Glomerular visceral epithelial cell (primary cell): Measurements from ENCODE around the gene SETD6.

Source experiments
- DNase-seq: peaks from one replicate; pipeline ENCODE4 v3.0.0-alpha.2; 2016; ENCODE audit errors: extremely low spot score

SETD6 gene

DNA sequence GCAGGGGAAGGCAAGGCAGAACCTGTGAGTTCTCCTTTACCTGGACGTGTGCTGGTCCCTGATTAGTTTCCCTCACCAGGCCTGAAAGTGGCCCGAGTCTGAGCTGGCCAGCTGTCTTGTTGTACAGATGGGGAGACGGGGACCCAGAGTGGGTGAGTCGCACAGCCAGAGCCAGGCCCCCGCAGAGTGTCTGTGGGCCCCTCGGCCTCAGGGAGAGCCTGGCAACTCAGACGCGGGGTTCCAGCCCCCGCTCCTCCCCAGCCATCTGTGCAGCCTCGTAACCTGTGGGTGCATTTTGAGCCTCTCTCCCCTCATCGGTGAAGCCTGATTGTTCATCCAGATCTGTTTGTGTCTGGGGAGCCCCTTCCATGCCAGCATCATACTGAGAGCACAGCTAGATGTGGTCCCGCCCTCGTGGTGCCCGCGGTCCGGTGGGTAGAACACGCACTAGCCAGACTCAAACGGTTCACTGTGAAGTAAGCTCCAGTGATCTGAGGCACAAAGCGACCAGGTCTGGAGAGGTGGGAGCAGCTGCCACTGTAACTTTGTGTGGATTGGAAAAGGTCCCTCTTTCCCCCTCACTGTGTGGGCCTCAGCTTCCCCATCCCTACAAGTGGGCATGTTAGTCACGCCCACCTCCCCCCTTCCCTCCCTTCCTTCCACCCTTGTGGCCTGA lies 21.4 kb upstream of the SETD6 start:
- DNase-seq: no peak

DNA sequence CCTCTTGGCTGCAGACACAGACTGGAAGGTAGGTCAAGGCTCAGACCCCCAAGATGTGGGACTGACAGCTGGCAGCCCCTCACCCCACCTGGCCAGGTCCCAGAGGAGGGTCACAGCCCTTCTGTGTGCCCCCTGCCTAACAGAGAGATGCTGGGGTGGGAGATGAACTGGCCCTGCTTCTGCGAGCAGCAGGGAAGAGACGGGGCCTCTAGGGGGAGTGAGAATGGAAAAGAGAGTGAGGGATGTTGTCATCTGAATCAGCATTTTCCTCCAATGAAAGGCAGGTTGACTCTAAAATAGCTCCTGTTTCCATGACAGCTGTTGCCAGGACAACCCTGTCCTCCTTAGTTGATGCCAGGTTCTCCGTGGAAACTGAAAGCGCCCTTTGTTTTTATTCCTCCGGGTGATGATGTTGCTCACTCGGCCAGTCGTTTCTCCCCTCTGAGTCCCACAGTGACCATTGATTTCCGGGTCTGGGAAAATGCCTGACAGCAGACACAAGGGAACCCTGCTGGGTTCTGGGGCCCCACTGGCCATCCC lies 20.3 kb upstream of the SETD6 start:
- DNase-seq: peak; percentile 91

DNA sequence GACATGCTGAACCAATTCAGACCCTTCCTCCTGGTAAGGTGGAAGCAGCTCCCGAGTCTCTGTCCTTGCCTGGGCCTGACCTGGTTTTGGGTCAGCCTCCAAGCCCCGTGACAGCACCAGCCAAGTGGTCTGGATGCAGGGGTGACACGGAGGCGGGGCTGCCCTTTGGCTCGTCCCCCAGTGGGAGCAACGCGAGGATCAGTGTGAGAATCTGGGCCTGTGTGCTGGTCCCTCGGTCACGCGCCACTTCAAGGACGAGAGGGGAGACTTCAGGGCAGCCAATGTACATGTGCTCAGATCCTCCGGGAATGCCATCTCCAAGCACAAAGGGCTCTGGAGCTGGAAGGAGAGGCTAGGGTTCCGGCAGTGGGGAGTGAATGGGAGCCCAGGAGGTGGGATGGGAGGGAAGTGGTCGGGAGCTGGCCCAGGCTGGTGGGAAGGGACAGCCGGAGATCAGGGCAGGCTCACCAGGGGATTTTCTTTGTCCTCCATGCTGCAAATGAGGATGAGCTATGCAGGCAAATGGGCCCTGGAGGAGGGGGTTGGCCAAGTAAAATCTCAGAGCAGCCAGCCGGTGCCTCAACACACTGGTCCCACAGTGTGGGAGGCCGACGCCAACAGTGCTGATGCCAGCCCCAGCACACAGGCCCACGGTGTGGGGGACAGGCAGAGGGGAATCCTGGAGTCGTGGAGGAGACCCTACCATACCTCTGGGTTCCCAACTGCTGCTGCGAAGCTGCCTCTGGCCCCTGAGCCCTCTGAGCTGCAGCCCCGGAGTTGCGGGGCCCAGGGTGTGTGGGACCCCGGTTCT lies 19.6 kb upstream of the SETD6 start:
- DNase-seq: no peak

DNA sequence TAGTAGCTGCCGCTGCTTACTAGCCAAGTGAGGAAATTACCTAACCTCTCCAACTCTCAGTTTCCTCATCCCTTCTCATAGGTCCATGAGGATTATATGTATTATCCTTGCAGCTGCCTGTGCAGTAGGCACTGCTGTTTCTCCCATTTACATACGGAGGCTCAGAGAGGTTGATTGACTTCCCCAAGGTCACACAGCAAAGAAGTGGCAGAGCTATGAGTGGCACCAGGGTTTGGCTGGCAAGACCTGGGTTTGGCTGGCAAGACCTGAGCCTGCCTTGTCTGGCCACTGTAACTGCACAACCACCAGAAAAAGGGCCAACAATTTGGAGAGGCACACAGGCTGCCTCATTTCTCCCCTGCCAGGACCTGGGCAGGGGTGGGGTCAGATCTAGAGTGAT lies 17.8 kb upstream of the SETD6 start:
- DNase-seq: no peak

DNA sequence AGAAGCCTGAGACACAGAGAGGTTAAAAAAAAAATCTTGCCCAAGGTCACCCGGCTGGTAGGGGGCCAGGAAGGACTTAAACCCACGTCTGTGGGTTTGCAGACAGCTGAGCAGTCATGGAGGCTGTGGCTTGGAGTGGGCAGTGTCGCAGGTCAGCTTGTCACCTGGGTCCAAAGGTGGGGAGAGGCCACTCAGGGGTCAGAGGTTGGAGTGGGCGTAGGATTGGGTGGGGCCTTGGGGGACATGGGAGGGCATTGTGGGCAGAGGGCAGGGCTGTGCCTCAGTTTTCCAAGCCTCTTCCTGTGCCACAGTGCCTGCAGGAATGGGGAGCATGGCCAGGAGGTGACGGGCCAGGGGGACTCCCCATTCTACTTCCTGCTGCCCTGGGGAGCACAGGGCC lies 17.4 kb upstream of the SETD6 start:
- DNase-seq: no peak

DNA sequence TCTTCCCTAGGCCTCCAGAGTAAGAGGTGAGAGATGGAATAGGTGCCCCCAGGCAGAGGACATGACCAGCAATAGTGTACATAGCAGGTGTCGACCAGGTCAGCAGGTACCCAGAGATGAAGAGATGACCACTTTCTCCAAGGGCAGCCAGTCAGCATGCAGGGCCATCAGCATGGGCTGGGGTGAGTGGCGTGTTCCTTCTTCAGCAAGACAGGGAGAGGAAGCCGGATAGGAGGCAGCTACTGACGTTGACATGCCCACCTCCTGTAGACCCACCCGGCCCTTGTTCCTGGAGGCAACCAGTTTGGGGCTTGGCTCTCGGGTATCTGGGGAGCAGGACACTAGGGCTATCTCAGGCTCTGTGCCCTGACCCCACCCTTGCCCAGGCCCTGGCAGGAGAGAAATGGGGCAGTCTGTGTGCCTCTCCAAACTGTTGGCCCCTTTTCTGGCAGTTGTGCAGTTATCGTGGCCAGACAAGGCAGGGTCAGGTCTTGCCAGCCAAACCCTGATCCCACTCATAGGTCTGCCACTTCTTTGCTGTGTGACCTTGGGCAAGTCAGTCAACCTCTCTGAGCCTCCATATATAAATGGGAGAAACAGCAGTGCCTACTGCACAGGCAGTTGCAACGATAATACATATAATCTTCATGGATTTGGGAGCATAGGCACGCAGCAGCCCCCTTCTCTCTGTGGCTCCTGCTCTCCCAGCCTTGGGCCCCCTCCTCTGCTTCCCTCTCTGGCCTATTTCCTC lies 16.8 kb upstream of the SETD6 start:
- DNase-seq: no peak

DNA sequence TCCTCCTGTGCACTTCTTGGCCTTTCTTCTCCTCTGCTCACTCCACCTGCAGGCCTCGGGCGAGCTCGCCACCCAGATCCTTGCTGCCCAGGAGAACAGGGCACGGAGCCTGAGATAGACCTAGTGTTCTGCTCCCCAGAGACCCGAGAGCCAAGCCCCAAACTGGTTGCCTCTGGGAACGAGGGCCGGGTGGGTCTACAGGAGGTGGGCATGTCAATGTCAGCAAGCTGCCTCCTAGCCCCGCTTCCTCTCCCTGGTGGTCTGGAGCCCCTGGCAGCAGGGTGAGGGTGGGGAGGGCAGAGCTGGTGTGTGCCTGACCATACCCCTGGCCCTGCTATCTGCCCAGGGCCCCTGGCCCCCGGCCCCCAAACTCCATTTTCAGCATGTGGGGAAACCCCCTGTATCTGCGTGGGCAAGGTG lies 16.2 kb upstream of the SETD6 start:
- DNase-seq: no peak

DNA sequence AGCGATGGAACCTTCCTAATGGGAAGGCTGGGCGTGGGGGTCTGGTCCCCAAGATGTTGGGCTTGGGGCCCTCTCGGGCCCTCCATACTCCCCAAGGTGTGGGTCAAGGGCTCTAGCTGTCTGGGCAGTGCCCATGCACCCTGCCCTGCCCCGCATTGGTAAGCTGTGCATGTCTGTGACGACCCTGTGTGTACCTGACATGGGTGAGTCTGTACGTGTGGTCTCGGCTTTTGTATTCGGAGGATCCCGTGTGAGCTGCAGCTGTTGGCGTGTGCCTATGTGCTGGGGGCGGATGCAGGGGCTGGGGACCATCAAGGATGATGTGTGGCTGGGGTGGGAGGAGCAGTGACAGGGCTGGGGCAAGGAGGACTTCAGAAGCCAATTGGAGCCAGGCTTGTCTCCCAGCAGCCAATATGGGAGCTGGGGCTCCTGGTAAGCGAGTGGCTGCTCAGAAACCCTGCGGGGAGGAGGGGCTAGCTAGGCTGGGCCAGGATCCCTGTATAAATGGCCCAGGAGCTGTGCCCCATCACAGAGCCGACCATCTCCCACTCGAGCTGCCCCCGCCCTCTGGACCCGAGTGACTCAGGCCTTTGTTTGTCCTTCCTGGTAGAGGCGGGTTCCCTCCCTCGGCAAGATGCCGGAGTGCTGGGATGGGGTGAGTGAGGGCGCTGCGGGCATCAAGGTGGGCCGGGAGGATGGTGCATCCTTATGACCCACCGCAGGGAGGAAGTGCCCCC lies 15.5 kb upstream of the SETD6 start, which contains the start of gene NDRG4:
NDRG4 (plus strand) TSS at position 529 of the 737 bp plus-strand sequence; CDS start at position 635, 106 bp downstream.
- peak; percentile 91 for DNase-seq

DNA sequence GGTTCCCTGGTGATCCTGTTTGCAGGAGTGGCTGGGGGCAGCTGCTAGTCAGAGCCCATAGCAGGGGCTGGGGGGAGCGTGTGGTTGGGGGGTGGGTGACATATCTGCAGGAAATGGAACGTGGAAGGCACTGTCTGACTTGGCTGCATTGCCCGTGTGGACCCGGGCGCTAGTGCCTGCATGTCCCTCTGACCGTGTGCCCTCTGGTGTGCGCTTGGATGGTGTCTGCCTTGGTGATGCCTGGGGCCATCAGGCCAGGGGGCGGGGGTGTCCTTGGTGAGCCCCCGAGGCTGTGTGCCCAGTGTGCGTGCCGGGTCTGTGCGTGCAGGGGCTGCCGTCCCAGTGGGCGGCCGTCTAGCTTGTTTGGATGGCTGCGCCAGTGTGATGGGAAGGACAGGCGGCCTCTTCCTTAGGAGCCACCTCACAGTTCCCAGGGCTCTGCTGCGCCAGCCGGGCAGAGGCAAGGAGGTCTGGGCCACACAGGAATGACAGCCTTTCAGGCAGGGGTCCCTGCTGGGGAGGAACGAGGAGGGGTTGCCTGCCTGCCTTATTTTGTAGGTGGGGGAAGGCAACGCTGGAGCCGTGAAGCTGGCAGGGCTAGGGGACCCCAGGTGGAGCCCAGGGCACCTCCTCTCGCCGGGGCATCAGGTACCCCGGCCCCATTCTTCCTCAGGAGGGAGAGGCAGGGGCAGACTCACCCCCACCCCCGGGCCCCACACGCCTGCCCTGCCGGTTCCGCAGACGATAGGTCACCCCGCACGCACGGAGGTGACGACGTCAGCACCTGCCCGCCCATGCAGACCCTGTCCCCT lies 14.7 kb upstream of the SETD6 start:
- DNase-seq: no peak

DNA sequence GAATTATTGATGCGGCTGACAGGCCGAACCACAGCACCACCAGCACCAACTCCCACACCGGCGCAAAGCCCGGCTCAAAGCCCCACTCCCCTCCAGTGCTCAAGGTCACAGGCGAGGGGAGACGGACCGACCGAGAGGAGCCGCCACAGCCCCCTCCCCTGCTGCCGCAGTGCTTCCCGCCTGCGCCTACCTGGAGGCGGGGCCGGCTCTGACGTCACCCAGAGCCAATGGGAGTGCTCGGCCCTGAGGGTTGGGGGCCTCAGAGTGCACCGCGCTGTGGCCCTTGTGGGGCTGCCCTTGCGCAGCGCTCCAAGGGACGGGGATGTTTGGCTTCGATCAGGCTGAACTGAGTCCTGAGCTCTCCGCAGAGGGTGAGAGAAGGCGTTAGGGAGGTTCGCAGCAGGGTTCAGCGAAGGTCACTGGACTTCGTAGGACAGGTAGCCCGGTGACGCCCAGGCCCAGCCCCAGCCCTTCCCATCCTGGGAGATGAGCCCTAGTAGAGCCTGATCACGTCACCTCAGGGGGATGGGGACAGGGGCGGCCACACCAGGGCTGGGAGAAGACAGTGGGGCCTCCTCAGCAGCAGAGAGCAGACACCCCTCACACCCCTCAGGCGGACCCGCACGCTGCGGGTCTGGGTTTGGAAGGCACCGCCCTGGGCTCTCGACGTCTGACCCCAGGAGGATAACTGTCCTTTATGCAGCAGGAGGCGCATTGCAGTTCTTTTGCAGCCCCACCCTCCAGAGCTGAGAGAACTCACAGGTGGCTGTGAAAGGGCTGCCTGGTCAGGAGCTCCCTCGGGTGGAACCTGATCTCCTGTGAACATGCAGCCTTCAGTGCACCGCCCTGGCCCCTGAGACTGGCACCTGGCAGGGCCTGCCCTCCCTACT lies 13.8 kb upstream of the SETD6 start:
- no peak for DNase-seq

DNA sequence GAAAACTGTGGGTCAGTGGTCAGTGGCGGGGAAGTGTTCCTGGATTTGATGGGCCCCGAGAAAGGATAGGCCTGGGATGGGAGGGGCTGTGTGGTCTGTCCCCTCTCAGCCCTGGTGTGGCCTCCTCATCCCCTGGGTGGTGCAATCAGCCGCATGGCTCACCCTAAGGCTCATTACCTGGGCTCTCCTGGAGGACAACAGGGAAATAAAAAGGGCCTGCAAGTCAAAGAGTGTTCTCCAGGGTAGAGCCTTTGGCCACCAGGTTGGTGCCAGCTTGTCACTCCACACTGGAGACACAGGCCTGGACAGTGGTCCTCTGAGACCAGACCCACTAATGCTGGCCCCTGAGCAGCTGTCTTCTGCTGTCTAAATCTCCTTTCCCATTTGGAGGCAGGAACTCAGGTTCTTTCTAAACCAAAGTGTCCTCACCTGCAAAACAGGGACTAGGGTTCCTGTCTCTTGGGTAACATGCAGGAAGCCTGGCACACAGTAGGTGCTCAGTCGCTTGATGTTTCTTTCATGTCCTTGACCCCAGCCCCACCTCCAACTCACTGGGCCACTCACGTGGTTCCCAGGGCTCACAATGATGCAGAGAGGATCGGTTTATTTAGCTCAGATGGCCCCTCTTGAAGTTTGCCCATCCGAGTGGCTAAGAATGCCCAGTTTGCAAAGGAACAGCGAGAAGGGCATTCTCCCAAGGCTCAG lies 12.9 kb upstream of the SETD6 start:
- DNase-seq: no peak

DNA sequence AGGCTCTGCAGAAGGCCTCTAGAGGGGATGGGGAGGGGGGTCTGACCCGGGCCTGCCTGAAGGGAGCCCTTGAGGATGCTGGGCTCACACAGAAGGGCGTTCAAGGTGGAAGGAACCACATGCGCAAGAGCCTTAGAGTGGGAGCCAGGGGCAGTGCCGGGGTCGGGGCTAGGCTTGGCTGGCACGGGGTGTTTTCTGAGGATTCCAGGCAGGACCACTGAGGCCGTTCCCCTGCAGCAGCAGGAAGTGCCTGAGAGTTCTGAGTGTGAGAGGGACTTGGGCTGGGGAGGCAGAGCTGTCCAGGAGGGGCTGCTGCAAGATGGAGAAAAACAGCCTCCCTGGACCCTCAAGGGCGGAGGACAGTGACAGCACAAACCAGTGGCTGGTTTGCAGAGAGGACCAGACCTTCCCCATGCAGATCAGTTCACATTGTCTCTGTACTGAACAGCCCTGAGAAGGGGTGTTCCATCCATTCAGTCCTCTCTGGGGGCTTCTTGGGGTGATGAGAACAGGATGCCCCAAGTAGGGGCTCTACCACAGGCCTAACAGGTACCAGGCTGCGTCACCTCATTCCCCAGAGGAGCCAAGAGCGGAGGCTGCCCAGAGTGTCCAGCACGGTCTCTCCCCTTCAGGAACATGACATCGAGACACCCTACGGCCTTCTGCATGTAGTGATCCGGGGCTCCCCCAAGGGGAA lies 12.0 kb upstream of the SETD6 start:
- DNase-seq: no peak

DNA sequence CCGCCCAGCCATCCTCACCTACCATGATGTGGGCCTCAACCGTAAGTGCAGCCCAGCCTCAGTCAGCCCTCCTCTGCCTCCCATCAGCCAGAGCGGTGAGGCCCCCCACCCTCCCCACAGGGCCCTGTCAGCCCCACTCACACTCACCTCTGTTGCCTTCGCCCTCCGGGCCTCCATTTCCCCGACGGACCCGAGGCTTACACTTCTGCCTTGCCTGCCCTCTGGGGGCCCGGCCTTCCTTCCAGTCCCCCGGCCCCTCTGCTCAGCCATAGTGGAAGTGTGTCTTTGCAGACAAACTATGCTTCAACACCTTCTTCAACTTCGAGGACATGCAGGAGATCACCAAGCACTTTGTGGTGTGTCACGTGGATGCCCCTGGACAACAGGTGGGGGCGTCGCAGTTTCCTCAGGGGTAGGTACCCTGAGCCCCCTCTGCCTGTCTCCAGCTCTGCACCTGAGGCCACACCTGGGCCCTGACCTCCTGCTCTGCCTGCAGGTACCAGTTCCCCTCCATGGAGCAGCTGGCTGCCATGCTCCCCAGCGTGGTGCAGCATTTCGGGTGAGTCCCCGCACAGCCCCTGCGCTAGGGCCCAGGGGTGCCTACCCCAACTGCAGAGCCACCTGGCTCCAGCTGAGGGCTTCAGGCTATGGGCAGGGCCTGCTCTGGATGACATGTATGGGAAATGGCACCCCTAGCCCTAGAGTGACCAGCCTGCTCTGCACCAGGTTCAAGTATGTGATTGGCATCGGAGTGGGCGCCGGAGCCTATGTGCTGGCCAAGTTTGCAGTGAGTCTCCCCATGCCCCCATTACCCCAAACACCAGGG lies 11.2 kb upstream of the SETD6 start:
- DNase-seq: no peak

DNA sequence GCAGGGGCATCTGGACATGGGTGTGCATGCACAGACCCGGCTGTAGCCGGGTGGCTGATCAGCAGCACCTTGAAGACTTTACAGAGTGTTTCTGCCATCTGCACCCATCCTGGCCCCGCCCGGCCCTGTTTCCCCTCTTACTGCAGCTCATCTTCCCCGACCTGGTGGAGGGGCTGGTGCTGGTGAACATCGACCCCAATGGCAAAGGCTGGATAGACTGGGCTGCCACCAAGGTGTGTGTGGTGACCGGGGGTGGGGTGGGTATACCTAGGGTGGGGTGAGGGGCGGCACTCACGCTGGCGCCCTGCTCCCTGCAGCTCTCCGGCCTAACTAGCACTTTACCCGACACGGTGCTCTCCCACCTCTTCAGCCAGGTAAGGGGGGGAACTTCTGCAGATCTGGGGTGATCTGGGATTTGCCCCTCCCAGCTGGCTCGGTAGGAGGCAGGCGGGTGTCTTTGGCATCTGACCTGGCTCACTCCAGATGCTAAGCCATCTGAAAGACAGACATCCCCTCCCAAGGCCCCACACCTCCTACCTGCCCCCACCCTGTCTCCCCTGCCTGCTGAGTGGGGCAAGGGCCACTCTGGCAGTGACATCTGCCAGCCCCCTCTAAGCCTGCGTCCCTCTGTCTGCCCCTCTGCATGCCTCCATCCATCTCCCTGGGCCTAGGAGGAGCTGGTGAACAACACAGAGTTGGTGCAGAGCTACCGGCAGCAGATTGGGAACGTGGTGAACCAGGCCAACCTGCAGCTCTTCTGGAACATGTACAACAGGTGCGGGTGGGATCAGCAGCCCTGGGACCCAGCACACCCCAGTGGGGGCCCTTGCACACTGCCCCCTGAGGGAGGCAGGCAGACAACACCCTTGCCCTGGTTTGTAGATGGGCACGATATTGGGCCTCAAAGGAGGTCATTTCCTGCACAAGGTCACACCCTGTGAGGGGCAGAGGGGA lies 8.8 kb upstream of the SETD6 start:
- no peak for DNase-seq

DNA sequence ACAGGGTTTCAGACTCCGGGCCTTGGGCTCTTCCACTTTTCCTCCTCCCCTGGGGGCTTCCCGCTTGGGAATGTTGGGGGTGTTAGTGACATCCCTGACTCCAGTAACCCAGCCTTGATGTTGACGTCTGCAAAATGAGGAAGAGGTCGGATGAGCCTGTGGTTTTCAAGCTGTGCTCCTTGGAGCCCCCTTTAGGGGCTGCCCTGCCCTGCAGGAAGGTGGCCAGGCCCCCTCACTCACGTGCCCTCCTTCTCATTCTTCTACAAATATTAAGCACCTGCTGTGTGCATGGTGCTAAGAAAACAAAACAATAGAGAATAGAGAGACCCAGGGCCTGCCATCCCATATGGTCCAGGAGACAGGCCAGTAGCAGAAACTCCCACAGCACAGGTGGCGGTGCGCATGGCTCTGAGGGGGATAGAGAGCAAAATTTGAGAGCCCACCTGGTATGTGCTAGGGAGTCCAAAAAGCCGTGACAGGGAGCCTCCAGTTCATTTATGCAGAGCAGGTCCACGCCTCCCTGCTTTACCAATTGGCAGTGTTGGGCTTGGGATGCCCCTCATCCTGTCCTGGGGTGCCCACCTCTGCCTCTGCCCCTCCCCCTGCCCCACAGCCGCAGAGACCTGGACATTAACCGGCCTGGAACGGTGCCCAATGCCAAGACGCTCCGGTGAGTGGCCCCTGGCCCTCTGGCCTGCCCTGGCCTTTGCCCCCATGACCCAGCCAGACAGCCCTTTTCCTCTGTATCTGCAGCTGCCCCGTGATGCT lies 7.9 kb upstream of the SETD6 start:
- no peak for DNase-seq
